A549 (cell line): ENCODE data around the gene ROR1. TPM values are rescaled to one million over a fixed set of nuclear protein-coding genes. Genes with fewer than 3 reads are reported as not detected.
A peak's percentile ranks its signal among the peaks of the same experiment; 100 is the strongest.

Source experiments
- ATAC-seq, 2 experiments: fragments of 200-7000 bp in 1 of 2; fragments of >200 bp in 1 of 2; cut with Nextera tagmentation in 1 of 2; cut with Tn5 transposase in 1 of 2; 3 replicates each; pipeline versions ENCODE4 v1.8.0 to v1.9.1; 2018 to 2020; ENCODE audit warnings: mild to moderate bottlenecking in 1 of 2, moderate library complexity in 1 of 2
- CTCF ChIA-PET: fragments of 300-600 bp; sonication (Branson Sonifier 250); formaldehyde crosslinking; extraction: SDS; loops from one replicate; lab custom pipeline; 2021; ENCODE audit warnings: antibody characterized with exemption, inconsistent platforms; lab: Yijun Ruan, JAX
- POLR2A ChIA-PET: fragments of 350-600 bp; formaldehyde crosslinking; extraction: SDS; loops from one replicate; lab custom pipeline; 2021; ENCODE audit warnings: antibody characterized with exemption, inconsistent platforms; lab: Yijun Ruan, JAX
- DNase-seq, 2 experiments: peaks; one replicate each; pipeline versions ENCODE4 v3.0.0 to v3.0.0-alpha.2; 2011 to 2016; ENCODE audit warnings: low read depth in 1 of 2, low spot score in 1 of 2
- FAIRE-seq: peaks from 2 replicates; lab custom pipeline; 2011; peaks lifted over from hg19 to GRCh38; lab: Jason Lieb, UNC
- H3K27ac ChIP-seq, 2 experiments: fragments of >200 bp; sonication (Bioruptor Twin); formaldehyde crosslinking; 3 replicates each; pipeline ENCODE4 v1.5.1; 2016 to 2017
- H3K4me1 ChIP-seq: fragments of >200 bp; sonication (Bioruptor Twin); formaldehyde crosslinking; 3 replicates; pipeline ENCODE4 v1.6.1; 2016
- H3K4me2 ChIP-seq: fragments of >200 bp; sonication (Bioruptor Twin); formaldehyde crosslinking; 3 replicates; pipeline ENCODE4 v1.6.1; 2016
- H3K4me3 ChIP-seq: fragments of >200 bp; sonication (Bioruptor Twin); formaldehyde crosslinking; 3 replicates; pipeline ENCODE4 v1.5.1; 2016
- H3K9me3 ChIP-seq: fragments of >200 bp; sonication (Bioruptor Twin); formaldehyde crosslinking; 3 replicates; pipeline ENCODE4 v1.6.1; 2016
- CBX2 ChIP-seq: fragments of 200-600 bp; sonication (generic); IDR thresholded peaks from 2 replicates; pipeline ENCODE4 v1.6.1; 2016; ENCODE audit warnings: low read depth, mild to moderate bottlenecking, borderline replicate concordance
- CBX8 ChIP-seq: fragments of 200-600 bp; sonication (generic); IDR thresholded peaks from 2 replicates; pipeline ENCODE4 v1.6.1; 2016
- CEBPB ChIP-seq, 2 experiments: fragments of >200 bp in 1 of 2; sonication (Bioruptor Twin) in 1 of 2; formaldehyde crosslinking in 1 of 2; IDR thresholded peaks; 2 replicates each; pipeline ENCODE4 v1.6.1; 2012 to 2016
- EHF ChIP-seq: fragments of 250-450 bp; sonication (Bioruptor Pico); IDR thresholded peaks from 2 replicates; pipeline ENCODE4 v1.5.0; 2020; ENCODE audit warnings: mild to moderate bottlenecking
- EP300 ChIP-seq, 2 experiments: fragments of >200 bp; sonication (Bioruptor Twin); formaldehyde crosslinking; IDR thresholded peaks; 2 replicates in 1 of 2; 3 replicates in 1 of 2; pipeline ENCODE4 v1.6.1; 2016 to 2017
- ESRRA ChIP-seq: fragments of 150-350 bp; IDR thresholded peaks from 2 replicates; pipeline ENCODE4 v1.6.1; 2014; ENCODE audit warnings: mild to moderate bottlenecking, low read length, borderline replicate concordance
- FOSB ChIP-seq: fragments of 250-450 bp; sonication (Bioruptor Pico); IDR thresholded peaks from 2 replicates; pipeline ENCODE4 v1.5.0; 2020; ENCODE audit warnings: mild to moderate bottlenecking, moderate library complexity
- FOXS1 ChIP-seq: fragments of 250-450 bp; sonication (Bioruptor Pico); IDR thresholded peaks from 2 replicates; pipeline ENCODE4 v1.5.0; 2020; ENCODE audit warnings: mild to moderate bottlenecking, moderate library complexity
- HOXA7 ChIP-seq: fragments of 250-450 bp; sonication (Bioruptor Pico); IDR thresholded peaks from 2 replicates; pipeline ENCODE4 v1.5.0; 2020; ENCODE audit warnings: mild to moderate bottlenecking, moderate library complexity
- HOXB5 ChIP-seq: fragments of 250-450 bp; sonication (Bioruptor Pico); IDR thresholded peaks from 2 replicates; pipeline ENCODE4 v1.5.0; 2020; ENCODE audit warnings: mild to moderate bottlenecking, moderate library complexity
- KDM1A ChIP-seq: fragments of 200-600 bp; sonication (generic); IDR thresholded peaks from 2 replicates; pipeline ENCODE4 v1.6.1; 2016; ENCODE audit warnings: low read depth, mild to moderate bottlenecking
- KDM5A ChIP-seq: fragments of 200-600 bp; sonication (generic); IDR thresholded peaks from 2 replicates; pipeline ENCODE4 v1.6.1; 2016; ENCODE audit warnings: antibody characterized with exemption, mild to moderate bottlenecking
- MAFK ChIP-seq: fragments of 450-650 bp; IDR thresholded peaks from 2 replicates; pipeline ENCODE4 v1.6.1; 2014; ENCODE audit not compliant: partially characterized antibody
- MAZ ChIP-seq: fragments of 150-350 bp; IDR thresholded peaks from 2 replicates; pipeline ENCODE4 v1.6.1; 2014; ENCODE audit warnings: antibody characterized with exemption, low read depth, low read length, borderline replicate concordance
- NPAS2 ChIP-seq: fragments of 250-450 bp; sonication (Bioruptor Pico); IDR thresholded peaks from 2 replicates; pipeline ENCODE4 v1.8.0; 2022; ENCODE audit warnings: mild to moderate bottlenecking, moderate library complexity, borderline replicate concordance
- NR3C1 ChIP-seq: fragments of >200 bp; sonication (Bioruptor Twin); formaldehyde crosslinking; IDR thresholded peaks from 3 replicates; pipeline ENCODE4 v1.6.1; 2017
- POLR2AphosphoS2 ChIP-seq: conservative IDR thresholded peaks from 2 replicates; pipeline ENCODE4 v1.6.1; 2012; ENCODE audit warnings: low read length, improper control_type of control experiment, inconsistent platforms
- SMC3 ChIP-seq: fragments of >200 bp; sonication (Bioruptor Twin); formaldehyde crosslinking; IDR thresholded peaks from 3 replicates; pipeline ENCODE4 v1.6.1; 2018; ENCODE audit warnings: inconsistent platforms
- SREBF2 ChIP-seq: fragments of 450-650 bp; IDR thresholded peaks from 2 replicates; pipeline ENCODE4 v1.6.1; 2014; ENCODE audit warnings: mild to moderate bottlenecking, moderate library complexity
- TFCP2L1 ChIP-seq: fragments of 250-450 bp; sonication (Bioruptor Pico); IDR thresholded peaks from 2 replicates; pipeline ENCODE4 v1.5.0; 2021; ENCODE audit warnings: mild to moderate bottlenecking
- TP53 ChIP-seq: fragments of 250-450 bp; sonication (Bioruptor Pico); IDR thresholded peaks from 2 replicates; pipeline ENCODE4 v1.5.0; 2021; ENCODE audit warnings: mild to moderate bottlenecking, moderate library complexity
- ZC3H11A ChIP-seq: fragments of 450-650 bp; IDR thresholded peaks from 2 replicates; pipeline ENCODE4 v1.6.1; 2014; ENCODE audit warnings: antibody characterized with exemption, mild to moderate bottlenecking
- ZFP36 ChIP-seq: fragments of 450-650 bp; IDR thresholded peaks from 2 replicates; pipeline ENCODE4 v1.6.1; 2014; ENCODE audit warnings: borderline replicate concordance; ENCODE audit not compliant: partially characterized antibody
- ZNF302 ChIP-seq: fragments of 250-450 bp; sonication (Bioruptor Pico); IDR thresholded peaks from 2 replicates; pipeline ENCODE4 v1.9.0; 2021; ENCODE audit warnings: inconsistent platforms, mild to moderate bottlenecking, moderate library complexity
- WGBS: methylation state at CpG from one replicate; pipeline ENCODE4 v1.1.6; 2017; ENCODE audit errors: missing lambda C conversion rate; 5-methylcytosine and 5-hydroxymethylcytosine counted together
- polyA plus RNA-seq, 4 experiments: library from polyadenylated mRNA; depleted of rRNA in 3 of 4; stranded (reverse); fragments of >200 nt; fragmentation: RNase III in 1 of 4; extraction: RNeasy Plus Mini Kit Qiagen cat#74134 plus additional on column Dnase treatment in 1 of 4; gene quantifications; 2 replicates in 3 of 4; 3 replicates in 1 of 4; pipeline ENCODE4 v1.2.3, GENCODE V29; 2011 to 2017
- TF ChIP-seq, protein P1 (sequence below): fragments of 150-350 bp; IDR thresholded peaks from 2 replicates; pipeline ENCODE4 v1.6.1; 2014; ENCODE audit warnings: low read depth, mild to moderate bottlenecking, low read length
- TF ChIP-seq, protein P2 (sequence below): fragments of >200 bp; sonication (Bioruptor Twin); formaldehyde crosslinking; IDR thresholded peaks from 3 replicates; pipeline ENCODE4 v1.6.1; 2016
- TF ChIP-seq, protein P3 (sequence below): fragments of 450-650 bp; IDR thresholded peaks from 2 replicates; pipeline ENCODE4 v1.6.1; 2014; ENCODE audit warnings: antibody characterized with exemption
- TF ChIP-seq, protein P4 (sequence below): fragments of 250-450 bp; sonication (Bioruptor Pico); IDR thresholded peaks from 2 replicates; pipeline ENCODE4 v1.5.0; 2020; ENCODE audit warnings: low read depth, mild to moderate bottlenecking, moderate library complexity

Gene ROR1
- polyA plus RNA-seq, 2 of the 4 experiments (the other 2 are of a cell fraction) = 6.5 to 19.0 TPM

DNA sequence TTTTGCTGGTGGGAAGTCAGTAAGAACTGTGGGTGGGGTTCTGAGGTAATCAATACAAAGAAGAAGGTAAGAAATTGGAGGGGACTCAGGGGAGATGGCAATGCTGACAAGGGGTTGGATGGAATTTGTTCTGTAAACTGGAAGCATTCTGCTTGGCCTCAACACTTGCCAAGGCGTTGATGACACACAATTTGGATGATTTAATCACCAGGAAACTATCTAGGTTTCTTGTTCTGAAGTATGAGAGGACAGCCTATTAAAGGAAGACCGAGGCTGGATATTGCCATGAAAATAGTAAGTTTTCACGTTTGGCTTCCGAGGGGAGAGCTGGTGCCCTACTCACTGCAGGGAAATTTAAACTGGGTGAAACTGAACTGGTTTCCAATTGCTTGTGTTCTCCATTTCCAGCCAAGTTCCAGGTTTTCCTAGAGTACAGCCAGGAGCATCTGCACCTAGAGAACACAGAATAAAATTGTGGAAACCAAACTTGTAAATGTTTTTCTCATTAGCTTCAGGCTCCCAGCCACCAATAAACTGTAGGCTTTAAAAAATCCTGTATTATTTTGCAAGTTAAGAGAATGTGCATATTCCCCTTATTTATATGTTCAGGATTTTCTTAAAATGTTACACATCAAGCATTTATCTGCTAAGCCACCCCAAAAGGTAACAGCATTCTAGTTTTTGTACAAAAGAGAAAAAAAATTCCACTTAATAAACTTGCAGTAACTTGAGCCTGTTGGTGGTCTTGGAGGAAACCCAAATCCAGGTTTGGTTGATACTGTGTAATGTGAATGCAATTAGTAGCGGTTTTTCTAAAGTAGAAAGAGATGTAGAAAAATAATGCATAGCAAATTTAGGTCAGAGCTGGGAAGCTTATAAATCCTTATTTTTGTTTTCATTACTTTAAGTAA lies 53.8 kb downstream of the ROR1 start:
- no peaks in the 10 kb centered on the region for H3K9me3 ChIP-seq
- TF ChIP-seq, protein P1, sequence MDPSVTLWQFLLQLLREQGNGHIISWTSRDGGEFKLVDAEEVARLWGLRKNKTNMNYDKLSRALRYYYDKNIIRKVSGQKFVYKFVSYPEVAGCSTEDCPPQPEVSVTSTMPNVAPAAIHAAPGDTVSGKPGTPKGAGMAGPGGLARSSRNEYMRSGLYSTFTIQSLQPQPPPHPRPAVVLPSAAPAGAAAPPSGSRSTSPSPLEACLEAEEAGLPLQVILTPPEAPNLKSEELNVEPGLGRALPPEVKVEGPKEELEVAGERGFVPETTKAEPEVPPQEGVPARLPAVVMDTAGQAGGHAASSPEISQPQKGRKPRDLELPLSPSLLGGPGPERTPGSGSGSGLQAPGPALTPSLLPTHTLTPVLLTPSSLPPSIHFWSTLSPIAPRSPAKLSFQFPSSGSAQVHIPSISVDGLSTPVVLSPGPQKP = no peak
- TF ChIP-seq NPAS2 (CRISPR knock-in tag) (no peak), SMC3 (no peak), NR3C1 (no peak), ZNF302 (no peak), CBX2 (no peak), EP300 (IDR thresholded peaks at IDR 0.05) (no peak), MAFK (no peak), POLR2AphosphoS2 (no peak), FOXS1 (CRISPR knock-in tag) (no peak), TFCP2L1 (CRISPR knock-in tag) (no peak), KDM5A (no peak), SREBF2 (no peak), CBX8 (no peak)
- TF ChIP-seq, protein P2, sequence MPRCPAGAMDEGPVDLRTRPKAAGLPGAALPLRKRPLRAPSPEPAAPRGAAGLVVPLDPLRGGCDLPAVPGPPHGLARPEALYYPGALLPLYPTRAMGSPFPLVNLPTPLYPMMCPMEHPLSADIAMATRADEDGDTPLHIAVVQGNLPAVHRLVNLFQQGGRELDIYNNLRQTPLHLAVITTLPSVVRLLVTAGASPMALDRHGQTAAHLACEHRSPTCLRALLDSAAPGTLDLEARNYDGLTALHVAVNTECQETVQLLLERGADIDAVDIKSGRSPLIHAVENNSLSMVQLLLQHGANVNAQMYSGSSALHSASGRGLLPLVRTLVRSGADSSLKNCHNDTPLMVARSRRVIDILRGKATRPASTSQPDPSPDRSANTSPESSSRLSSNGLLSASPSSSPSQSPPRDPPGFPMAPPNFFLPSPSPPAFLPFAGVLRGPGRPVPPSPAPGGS = no peak
- TF ChIP-seq, protein P3, sequence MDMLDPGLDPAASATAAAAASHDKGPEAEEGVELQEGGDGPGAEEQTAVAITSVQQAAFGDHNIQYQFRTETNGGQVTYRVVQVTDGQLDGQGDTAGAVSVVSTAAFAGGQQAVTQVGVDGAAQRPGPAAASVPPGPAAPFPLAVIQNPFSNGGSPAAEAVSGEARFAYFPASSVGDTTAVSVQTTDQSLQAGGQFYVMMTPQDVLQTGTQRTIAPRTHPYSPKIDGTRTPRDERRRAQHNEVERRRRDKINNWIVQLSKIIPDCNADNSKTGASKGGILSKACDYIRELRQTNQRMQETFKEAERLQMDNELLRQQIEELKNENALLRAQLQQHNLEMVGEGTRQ = no peak
- no peak for DNase-seq
- 76% methylated on average over 5 of the region's 5 CpGs for WGBS
- H3K4me2 ChIP-seq = 0 out of 3 replicates have a peak overlapping the region, but pooled peaks have one; percentile 18
- H3K4me3 ChIP-seq = no peak overlapping the region
- CTCF ChIA-PET = no interaction called here
- H3K27ac ChIP-seq = peak overlapping the region in 1 of 2 experiments; percentile 18; a peak in 1 of 6 replicates
- POLR2A ChIA-PET = no interaction called here
- peaks cover 26% of the 10 kb centered on the region; the same call in 2 of the 3 replicates for H3K4me1 ChIP-seq
- FAIRE-seq = no peak
- no peak for ATAC-seq

DNA sequence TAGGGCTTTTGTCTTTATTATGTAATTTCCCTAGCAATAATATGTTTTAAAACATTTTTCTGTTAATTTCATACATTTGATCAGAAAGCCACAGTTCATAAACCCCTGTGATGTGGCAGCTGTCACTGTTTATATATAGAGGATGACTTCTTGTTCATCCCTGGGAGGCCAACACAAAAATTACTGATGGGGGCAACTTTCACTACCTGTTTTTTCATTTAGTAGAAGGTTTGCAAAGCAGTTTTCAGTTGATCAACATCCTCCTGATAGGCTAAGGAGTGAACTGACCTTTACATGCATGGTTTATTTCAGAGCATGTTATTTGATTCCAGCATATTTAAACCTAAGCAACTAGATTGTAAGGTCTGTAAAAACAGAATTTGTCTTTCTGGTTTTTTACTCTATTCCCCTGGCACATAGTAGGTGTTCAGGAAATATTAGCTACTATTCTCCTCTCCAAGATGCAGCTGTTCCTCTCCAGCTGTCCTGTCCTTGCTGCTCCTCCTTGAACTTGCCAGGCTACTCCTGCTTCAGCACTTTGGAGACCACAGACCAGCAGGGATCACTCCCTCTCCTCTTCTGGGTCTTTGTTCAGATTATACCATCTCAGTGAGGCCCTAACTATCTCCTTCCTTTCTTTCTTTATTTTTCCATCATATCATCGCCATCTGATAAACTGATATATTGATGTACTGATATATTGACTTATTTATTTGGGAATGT lies 54.7 kb downstream of the ROR1 start:
- ATAC-seq = no peak
- ChIA-PET POLR2A (no interaction called here), CTCF (interaction anchor here (0.9 to 1.2 kb wide), 2 partner anchors 15 to 137 kb away, joined by 3 to 4 read pairs; no protein-coding TSS in a partner anchor)
- TF ChIP-seq NR3C1 (no peak), ZNF302 (no peak), TP53 (CRISPR knock-in tag) (no peak), KDM1A (no peak), NPAS2 (CRISPR knock-in tag) (no peak), HOXA7 (CRISPR knock-in tag) (no peak), ZFP36 (no peak), FOSB (no peak), TFCP2L1 (CRISPR knock-in tag) (no peak), EHF (CRISPR knock-in tag) (no peak), MAZ (no peak), KDM5A (no peak), FOXS1 (CRISPR knock-in tag) (no peak), ESRRA (no peak), EP300 (IDR thresholded peaks at IDR 0.05) (no peak), CEBPB (IDR thresholded peaks at IDR 0.05) (no peak), HOXB5 (CRISPR knock-in tag) (no peak), ZC3H11A (no peak)
- TF ChIP-seq, protein P4, sequence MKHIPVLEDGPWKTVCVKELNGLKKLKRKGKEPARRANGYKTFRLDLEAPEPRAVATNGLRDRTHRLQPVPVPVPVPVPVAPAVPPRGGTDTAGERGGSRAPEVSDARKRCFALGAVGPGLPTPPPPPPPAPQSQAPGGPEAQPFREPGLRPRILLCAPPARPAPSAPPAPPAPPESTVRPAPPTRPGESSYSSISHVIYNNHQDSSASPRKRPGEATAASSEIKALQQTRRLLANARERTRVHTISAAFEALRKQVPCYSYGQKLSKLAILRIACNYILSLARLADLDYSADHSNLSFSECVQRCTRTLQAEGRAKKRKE (CRISPR knock-in tag) = no peak
- WGBS = 96% methylated on average over 1 of the region's 1 CpG
- Histone ChIP-seq H3K27ac (no peak overlapping the region), H3K9me3 (no peaks in the 10 kb centered on the region), H3K4me3 (no peak overlapping the region), H3K4me1 (peaks cover 29% of the 10 kb centered on the region; the same call in 2 of the 3 replicates), H3K4me2 (no peak overlapping the region)
- FAIRE-seq = no peak
- no peak for DNase-seq
